Stimulated activated CD8-positive, alpha-beta memory T cell treated with anti-CD3 and anti-CD28 coated beads, Interleukin-7, amount 100 ng/mL, for 48 hours (primary cell): ENCODE data around the gene MICAL3.

Experiments
- DNase-seq, 2 donors: peaks; one replicate each; pipeline ENCODE4 v3.0.0-alpha.2; 2020; ENCODE audit warnings: low read depth in 1 of 2; ENCODE audit errors: extremely low read depth in 1 of 2

MICAL3 gene

GRCh38 chr22:17847360-17848078, 176.8 kb downstream of the MICAL3 start:
- no peak for DNase-seq

GRCh38 chr22:17846326-17846992, 177.9 kb downstream of the MICAL3 start:
- DNase-seq, result no peak

- no peak for DNase-seq
These were observed 178.6 kb downstream of the MICAL3 start for GRCh38 chr22:17845790-17846189.

GRCh38 chr22:17845327-17845726, 179.0 kb downstream of the MICAL3 start:
- DNase-seq, result no peak

GRCh38 chr22:17844150-17844549, 180.2 kb downstream of the MICAL3 start:
- DNase-seq, result no peak

- DNase-seq, result no peak
These were observed 182.0 kb downstream of the MICAL3 start for GRCh38 chr22:17842386-17842785.

GRCh38 chr22:17841836-17842235, 182.5 kb downstream of the MICAL3 start:
- DNase-seq, result no peak

- DNase-seq, result no peak
These were observed 186.0 kb downstream of the MICAL3 start for GRCh38 chr22:17838180-17838865.

GRCh38 chr22:17836992-17837742, 187.2 kb downstream of the MICAL3 start:
- no peak for DNase-seq

- no peak for DNase-seq
These were observed 189.1 kb downstream of the MICAL3 start for GRCh38 chr22:17835256-17835655.

- no peak for DNase-seq
These were observed 190.9 kb downstream of the MICAL3 start for GRCh38 chr22:17833489-17833888.

GRCh38 chr22:17832665-17833064, 191.7 kb downstream of the MICAL3 start:
- DNase-seq, result no peak

- DNase-seq, result no peak
These were observed 192.7 kb downstream of the MICAL3 start for GRCh38 chr22:17831501-17832251.

GRCh38 chr22:17830043-17830961, 194.1 kb downstream of the MICAL3 start:
- peak; percentile 46 to 53 for DNase-seq

- no peak for DNase-seq
These were observed 194.7 kb downstream of the MICAL3 start for GRCh38 chr22:17829695-17830042.

GRCh38 chr22:17828502-17829080, 195.8 kb downstream of the MICAL3 start:
- DNase-seq, result no peak

- no peak for DNase-seq
These were observed 196.9 kb downstream of the MICAL3 start for GRCh38 chr22:17827466-17827865.

GRCh38 chr22:17825876-17826550, 198.3 kb downstream of the MICAL3 start:
- no peak for DNase-seq

- no peak for DNase-seq
These were observed 199.9 kb downstream of the MICAL3 start for GRCh38 chr22:17824457-17824856.
